Measurements from ENCODE around the gene ART4.

Gene ART4

DNA sequence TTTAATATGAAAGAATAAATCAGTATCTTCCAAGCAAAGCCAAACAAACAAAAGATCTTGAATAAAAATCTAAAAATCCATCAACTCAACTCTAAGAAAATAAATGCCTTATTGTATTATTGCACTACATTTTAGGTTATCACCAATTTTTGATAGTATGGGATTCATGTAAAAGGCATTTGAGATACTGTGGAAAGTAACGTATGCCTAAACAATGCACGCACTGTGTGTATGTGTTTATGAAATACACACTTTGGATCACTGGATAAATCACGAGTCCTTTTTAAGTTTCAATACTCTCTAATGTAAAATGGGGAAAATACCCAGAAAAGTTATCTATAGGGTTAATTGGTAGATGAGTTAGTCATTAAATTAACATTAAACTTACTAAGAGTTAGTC is 57.8 kb downstream of the ART4 start:
- TF ChIP-seq, protein P1, sequence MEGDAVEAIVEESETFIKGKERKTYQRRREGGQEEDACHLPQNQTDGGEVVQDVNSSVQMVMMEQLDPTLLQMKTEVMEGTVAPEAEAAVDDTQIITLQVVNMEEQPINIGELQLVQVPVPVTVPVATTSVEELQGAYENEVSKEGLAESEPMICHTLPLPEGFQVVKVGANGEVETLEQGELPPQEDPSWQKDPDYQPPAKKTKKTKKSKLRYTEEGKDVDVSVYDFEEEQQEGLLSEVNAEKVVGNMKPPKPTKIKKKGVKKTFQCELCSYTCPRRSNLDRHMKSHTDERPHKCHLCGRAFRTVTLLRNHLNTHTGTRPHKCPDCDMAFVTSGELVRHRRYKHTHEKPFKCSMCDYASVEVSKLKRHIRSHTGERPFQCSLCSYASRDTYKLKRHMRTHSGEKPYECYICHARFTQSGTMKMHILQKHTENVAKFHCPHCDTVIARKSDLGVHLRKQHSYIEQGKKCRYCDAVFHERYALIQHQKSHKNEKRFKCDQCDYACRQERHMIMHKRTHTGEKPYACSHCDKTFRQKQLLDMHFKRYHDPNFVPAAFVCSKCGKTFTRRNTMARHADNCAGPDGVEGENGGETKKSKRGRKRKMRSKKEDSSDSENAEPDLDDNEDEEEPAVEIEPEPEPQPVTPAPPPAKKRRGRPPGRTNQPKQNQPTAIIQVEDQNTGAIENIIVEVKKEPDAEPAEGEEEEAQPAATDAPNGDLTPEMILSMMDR (IDR thresholded peaks at IDR 0.05; ENCODE audit: low read depth, low read length), result no peak
- no peak for DNase-seq (ENCODE audit: extremely low read depth, low read depth)

DNA sequence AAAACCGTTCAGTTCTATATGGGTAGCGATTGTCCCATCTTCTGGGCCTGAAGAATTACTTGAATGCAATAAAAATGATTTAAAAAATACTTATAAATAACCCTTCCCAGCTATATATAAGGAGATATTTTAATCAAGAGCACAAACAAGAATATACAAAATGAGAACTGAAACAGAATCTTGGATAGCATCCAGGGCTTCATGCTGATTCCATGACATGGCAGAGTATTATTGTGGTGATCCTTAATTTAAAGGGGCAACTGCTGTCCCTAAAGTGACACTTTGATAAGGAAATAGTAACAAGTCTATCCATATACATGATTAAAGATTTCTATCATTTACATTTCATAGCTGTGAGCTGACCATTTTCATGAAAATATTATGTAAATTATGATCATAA is 58.9 kb downstream of the ART4 start:
- no peak for DNase-seq (ENCODE audit: extremely low read depth, low read depth)
- TF ChIP-seq, protein P1 (IDR thresholded peaks at IDR 0.05; ENCODE audit: low read depth, low read length), result no peak

DNA sequence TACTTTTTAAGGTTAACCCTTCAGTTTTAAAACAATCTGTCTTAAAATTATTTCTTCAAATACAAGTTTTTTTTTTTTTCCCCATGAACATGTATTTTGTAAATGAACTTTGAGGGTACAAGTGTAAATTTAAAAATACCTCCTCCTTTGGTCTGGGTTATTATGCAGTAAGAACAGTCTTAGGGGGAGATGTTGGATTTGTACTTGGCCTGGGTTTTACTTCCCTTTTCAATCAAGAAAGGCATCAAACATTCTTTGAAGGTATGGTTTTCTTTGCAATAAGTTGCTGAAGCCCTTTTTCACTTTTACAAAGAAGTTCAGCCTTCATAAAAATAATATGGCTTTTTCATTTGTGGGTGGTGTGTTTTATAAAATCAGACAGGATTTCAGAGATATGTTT is 60.6 kb downstream of the ART4 start:
- DNase-seq (ENCODE audit: extremely low read depth, low read depth), result no peak
- TF ChIP-seq, protein P1 (IDR thresholded peaks at IDR 0.05; ENCODE audit: low read depth, low read length), result no peak

DNA sequence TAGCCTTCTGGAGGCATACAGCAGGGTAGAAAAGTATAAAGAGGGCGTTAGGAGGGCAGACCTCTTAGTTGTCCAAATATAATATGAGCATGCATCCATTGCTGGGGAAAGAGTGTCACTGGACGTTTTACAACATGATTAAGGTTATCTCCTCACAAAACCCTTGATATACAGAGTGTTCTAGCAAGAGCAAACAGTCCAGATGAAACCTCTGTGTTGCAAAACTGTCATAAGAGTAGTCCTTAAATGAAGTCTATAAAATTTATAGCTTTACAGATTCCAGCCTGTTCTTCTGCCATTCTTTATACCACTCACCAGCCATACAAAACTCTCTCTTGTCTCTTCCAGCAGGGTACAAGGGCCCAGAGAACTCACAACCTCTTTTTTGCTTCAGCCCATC is 61.8 kb downstream of the ART4 start:
- DNase-seq (ENCODE audit: extremely low read depth, low read depth), result no peak
- TF ChIP-seq, protein P1 (IDR thresholded peaks at IDR 0.05; ENCODE audit: low read depth, low read length), result no peak

DNA sequence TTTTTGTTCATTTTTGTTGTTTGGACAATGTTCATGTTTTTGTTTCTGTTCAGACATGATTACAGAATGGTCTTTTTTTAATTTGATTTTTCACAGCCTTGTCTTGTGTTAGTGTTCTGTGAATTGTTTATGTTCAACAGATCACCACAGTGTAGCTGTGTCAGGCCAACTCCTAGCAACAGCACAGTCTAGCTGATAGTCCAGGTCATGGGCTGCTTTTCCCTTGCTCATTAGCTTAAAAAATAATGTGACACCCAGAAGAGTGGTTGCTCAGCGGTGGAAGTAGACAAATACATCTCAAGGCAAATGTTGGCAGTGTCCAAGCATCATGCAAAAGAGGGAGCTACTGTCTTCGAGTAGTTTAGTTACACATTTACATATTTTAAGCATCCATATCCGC is 62.5 kb downstream of the ART4 start:
- TF ChIP-seq, protein P1 (IDR thresholded peaks at IDR 0.05; ENCODE audit: low read depth, low read length), result no peak
- no peak for DNase-seq (ENCODE audit: extremely low read depth, low read depth)

DNA sequence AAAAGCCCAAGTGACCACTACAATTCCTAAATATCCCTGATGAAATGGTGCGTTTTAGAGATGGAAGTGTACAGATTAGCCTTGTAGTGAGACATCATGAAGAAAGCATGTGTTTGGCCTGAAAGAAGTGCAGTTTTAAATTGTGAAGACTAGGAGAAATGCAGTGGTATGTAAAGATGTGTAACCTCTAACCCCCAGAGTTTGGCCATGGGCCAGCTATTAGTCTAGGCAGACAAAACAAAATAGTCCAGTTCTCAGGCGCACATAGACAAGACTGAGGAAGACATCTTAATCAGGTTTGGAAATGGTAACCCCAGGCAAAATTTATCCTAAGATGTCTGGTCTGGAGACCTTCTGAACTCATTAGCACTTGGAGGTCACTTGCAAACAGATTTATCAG is 63.5 kb downstream of the ART4 start:
- TF ChIP-seq, protein P1 (IDR thresholded peaks at IDR 0.05; ENCODE audit: low read depth, low read length), result no peak
- DNase-seq (ENCODE audit: extremely low read depth, low read depth), result no peak

DNA sequence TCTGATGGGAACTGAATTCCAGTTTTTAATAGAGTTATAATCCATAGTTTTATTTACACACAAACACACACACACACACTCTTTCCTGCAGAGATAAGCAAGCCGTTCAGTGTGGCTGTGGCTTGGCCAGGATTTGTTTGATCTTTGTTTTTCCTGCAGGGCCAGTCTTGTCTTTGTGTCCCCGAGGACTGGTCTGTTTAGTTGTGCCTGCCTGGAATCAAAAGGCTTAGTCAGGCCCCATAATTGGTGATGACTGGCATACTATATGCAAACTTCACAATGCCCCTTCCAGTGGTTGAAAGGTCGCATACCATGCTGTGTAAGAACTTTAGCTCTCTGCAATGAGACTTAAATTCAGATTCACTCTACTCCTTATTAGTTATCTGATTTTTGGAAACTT is 66.1 kb downstream of the ART4 start:
- no peak for DNase-seq (ENCODE audit: extremely low read depth, low read depth)

More for the DNA sequence above, 66.1 kb downstream of the ART4 start:
- TF ChIP-seq, protein P1 (IDR thresholded peaks at IDR 0.05; ENCODE audit: low read depth, low read length), result no peak

Measured in AG09319 (cell line).